HG02884 (cell line): ENCODE results near the gene TRIO.

Experiments used
- ATAC-seq: cut with Tn5 transposase; IDR thresholded peaks from one replicate; pipeline ENCODE4 v1.9.1; 2021; ENCODE audit warnings: mild to moderate bottlenecking, moderate library complexity; ENCODE audit not compliant: unreplicated experiment

Gene TRIO

DNA sequence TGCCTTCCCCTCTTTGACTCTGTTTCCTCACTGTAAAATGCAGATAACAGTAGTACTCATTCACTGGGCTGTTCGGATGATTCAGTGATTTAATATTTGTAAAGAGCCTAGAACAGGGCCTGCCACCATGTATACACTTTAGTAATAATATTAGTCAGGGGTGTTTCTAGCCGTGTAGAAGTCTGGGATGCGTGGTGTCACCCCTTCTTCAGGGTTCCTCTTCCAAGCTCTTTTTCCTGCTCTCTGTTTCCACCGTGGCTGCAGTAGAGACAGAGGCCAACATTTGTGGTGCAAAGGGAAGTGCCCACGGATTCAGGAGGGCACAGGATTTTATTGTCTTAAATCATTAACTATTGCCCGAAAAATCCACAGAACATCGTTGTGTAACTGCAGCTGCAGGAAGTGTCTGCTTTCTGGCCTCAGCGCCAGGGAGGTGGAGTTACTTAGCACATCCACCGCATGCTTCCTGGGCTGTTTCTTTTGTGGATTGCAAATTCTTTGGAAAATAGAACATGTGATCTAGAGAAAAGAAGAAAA lies 61.7 kb downstream of the TRIO start:
- ATAC-seq, result no peak

GRCh38 chr5:14206028-14206725 lies 63.0 kb downstream of the TRIO start:
- no peak for ATAC-seq

- peak; percentile 19 for ATAC-seq
Measured at GRCh38 chr5:14207428-14207827, 64.3 kb downstream of the TRIO start.

DNA sequence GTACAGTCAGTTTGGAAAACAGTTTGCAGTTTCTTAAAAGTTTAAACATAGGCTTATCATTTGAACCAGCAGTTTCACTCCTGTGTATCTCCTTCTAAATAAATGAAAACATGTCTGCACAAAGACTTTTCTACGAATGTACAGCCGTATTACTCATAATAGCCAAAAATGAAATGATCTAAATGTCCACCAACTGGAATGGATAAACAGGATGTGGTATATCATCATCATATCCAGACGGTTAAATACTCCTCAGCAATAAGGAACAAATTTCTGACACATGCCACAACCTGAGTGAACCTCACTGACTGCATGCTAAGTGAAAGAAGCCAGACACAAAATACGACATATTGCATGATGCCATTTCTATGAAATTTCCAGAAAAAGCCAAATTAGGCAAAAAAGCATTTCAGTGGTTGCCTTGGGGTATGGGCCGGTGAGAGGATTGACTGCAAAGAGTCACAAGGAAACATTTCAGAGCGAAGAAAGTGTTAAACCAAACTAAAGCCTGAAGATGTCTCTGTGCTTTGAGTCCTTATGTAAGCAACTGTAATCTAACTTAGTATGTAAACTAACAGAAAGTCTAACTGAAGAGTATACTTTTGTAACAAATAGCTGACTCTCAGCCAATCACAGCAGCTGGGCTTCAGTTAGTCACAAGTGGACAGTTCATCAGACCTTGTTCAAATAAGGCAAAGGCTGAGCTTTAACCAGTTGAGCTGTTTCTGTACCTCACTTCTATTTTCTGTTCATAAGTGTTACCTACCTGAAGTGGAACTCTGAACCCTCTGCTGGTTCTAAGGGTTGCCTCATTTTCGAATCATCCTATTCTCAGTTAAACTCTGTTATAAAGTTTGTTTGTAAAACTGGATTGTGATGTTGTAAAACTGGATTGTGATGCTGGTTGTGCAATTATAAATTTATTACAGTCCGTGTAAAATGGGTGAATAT lies 65.2 kb downstream of the TRIO start:
- peak; percentile 63 for ATAC-seq

- no peak for ATAC-seq
Measured at GRCh38 chr5:14209222-14209822, 66.2 kb downstream of the TRIO start.

GRCh38 chr5:14209836-14210235 lies 66.7 kb downstream of the TRIO start:
- no peak for ATAC-seq

DNA sequence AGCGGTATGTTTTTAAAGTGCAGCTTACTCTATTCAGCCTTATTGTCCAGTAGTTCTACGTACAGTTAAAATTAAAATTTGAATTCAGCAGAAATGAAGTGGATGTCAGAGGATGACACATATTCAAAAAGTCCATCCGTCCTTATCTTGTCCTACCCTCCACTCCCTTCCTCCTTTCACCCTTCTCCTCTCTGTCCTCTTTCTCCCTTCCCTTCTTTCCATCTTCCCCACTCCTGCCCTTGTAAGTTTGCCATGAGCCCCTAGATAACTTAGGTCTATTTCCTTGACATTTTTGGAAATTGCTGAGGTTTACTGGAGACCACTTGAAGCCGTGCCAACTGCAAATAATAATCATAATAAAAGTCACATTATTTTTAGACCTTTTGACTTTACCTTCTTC lies 67.6 kb downstream of the TRIO start:
- ATAC-seq, result no peak

DNA sequence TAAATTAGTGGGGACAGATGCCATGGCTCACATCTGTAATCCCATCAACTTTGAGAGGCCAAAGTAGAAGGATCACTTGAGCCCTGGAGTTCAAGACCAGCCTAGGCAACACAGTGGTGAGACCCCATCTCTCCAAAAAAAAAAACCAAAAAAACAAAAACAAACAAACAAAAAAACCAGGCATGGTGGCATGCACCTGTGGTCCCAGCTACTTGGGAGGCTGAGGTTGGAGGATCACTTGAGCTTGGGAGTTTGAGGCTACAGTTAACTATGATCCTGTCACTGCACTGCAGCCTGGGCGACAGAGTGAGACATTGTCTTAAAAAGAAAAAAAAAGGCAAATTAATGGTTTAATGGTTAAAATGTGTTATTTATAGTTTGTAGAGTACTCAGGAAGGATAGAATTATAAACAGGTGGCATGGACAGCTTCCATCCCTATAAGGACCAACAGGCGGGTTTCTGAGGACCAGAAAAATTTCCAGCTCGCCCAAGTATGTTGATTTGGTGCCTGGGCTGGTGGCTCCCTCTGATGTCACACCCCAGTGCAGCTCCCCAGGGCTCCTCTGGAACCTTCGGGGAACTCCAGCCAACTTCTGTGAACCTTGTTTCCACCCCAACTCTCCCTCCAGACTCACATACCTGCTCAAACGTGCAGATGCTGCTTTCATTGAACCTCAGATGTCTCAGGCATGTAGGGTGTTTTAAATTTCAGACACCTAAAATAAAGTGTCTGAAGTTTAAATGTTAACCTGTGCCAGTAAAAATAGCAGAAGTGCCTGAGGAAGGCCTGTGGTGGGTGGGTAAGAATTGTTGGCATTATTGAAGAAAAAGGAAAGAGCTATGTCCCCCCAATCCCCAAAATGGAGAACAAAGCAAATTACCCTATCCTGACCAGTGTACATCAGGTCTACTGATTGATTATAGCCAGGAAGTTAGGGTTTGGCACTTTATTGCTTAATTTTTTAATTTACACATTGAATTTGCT lies 69.0 kb downstream of the TRIO start:
- ATAC-seq, result peak; percentile 28

DNA sequence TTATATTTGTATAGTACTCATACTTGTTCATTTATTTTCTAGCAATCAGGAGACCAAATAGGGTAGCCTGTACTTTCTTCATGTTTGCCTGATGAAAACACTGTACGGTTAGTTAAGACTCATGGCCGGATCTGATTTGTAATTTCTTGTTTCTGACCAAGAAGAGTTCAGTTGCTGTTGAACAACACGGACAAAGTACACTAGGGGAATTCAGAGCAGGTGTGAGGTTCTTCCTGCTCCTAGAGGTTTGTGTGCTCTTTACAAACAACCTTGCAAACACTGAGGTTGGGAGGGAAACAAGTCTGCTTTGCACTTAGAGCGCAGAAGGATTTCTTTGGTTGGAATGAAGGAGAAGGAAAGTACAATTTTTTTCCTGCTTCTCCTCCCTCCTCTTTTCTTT lies 69.7 kb downstream of the TRIO start:
- peak; percentile 30 for ATAC-seq

GRCh38 chr5:14213253-14213652 lies 70.1 kb downstream of the TRIO start:
- no peak for ATAC-seq

DNA sequence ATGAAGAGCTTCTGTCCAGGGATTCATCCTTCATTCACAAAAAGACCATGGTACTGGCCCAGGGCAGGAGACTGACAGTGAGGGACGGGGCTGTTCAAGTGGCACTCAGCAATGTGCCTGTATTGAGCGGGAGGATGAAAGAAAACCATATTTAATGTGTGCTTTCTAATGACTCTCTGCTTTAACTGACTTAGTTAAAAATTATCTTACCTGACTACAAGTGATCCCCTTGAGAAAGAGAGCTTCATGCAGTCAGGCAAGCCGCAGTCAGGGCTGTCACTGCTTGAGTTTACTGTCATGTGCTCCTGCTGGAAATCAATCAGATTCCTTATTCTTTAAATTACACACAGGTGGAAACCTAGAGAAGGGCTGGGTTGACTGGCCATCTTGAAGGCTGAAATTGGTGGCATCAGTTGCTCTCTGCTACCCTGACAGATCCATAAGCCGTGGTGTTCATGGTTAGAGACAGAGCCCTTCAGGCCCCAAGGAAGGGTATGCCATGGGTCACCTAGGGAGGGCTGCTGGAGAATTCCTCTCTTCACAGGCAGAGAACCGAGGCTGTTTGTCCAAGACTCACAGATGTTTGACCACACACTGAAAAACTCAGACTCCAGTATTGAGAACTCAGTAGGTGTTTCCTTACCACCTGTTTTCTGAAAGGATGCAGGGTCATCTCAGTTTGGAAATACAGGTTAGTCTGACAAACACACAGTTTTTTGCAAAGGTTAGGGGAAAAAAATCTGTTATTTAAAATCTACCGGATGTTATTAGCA lies 70.9 kb downstream of the TRIO start:
- no peak for ATAC-seq

DNA sequence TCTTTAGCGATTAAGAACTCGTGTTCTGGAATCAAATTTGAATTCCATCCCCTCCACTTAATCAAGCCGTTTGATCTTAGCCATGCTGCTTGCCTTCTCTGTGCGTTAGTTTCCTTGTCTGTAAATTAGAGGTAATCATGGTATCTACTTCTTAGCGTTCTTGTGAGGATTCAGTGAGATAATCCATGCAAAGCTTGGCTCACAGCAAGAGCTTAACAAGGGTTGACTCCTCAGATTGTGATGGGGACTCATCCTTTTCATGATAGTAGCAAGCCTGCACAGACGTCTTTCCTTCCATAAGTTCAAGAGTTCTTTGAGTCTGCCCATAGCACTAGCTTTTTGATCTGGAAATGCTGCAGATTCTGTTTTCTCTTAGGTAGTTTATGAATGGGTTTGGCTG lies 72.8 kb downstream of the TRIO start:
- no peak for ATAC-seq

DNA sequence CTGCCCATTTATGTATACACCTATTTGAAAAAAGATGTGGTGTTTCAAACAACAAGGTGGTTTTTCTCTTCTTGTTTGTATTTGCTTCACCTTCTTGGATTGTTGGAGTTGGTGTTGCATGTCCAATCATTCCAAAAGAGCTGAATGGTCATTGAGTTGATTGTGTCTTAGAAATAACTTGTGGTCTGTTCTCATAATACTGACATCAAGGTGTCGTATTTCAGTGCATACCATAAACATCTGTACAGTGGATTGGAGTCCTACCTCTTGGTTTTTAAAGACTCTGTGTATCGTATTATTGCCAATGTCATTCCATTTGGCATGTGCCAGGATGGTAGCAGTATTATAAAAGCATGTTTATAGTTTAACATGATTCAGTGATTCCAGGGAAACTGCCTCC lies 73.2 kb downstream of the TRIO start:
- ATAC-seq, result no peak

- ATAC-seq, result no peak
Measured at GRCh38 chr5:14216902-14217301, 73.8 kb downstream of the TRIO start.

- no peak for ATAC-seq
Measured at GRCh38 chr5:14217587-14217986, 74.4 kb downstream of the TRIO start.

- no peak for ATAC-seq
Measured at GRCh38 chr5:14218011-14218410, 74.9 kb downstream of the TRIO start.

- no peak for ATAC-seq
Measured at GRCh38 chr5:14218480-14218879, 75.3 kb downstream of the TRIO start.

DNA sequence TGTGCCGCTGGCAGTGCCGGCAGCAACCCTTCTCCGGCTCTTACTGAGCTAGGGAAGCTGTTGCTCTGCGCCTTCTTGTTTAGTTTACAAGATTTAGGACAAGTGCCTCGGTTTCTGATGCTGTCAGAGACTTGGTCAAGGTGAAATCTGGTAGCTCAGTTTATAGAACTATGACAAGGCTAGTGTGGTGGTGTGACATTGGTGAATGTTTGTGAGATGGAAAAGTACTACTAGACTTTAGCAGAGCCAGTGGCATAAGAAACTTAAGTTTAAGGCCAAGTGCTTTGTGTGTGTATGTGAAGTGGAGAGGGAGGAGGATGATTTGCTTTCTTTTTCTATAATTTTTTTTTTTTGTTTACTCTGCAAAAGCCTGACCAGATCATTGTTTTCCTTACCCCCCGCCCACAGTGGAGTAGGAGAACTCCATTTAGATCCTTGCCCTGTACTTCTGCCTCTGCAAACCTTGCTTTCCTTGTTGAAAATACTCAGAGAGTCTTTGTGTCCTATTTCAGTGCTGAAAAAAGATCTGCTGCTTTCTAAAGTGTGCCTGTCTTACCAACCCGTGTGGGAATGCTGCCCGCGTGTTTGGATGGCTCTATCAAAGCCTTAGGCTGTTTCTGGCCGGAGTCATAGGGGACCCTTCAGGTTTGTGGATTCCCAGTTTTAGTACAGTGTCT lies 75.9 kb downstream of the TRIO start:
- no peak for ATAC-seq
